Esophagus muscularis mucosa (tissue), 4 donors: ENCODE measurements around the gene FBXW8. TPM values are rescaled to one million over a fixed set of nuclear protein-coding genes. Genes with fewer than 3 reads are reported as not detected.

Source experiments
- DNase-seq: peaks from one replicate; pipeline ENCODE4 v3.0.0-alpha.2; 2017; ENCODE audit errors: extremely low spot score
- H3K27ac ChIP-seq, 4 donors: fragments of 200-600 bp; sonication (generic); replicated peaks in 1 of 4; 1 replicate in 3 of 4; 2 replicates in 1 of 4; pipeline ENCODE4 v1.5.1; 2016 to 2019; ENCODE audit warnings: mild to moderate bottlenecking in 1 of 4
- H3K27me3 ChIP-seq, 4 donors: fragments of 200-600 bp; sonication (generic); one replicate each; pipeline versions ENCODE4 v1.5.1 to v1.6.0; 2016 to 2019
- H3K36me3 ChIP-seq, 4 donors: fragments of 200-600 bp; sonication (generic); one replicate each; pipeline ENCODE4 v1.5.1; 2016 to 2019
- H3K4me1 ChIP-seq, 4 donors: fragments of 200-600 bp; sonication (generic); one replicate each; pipeline ENCODE4 v1.5.1; 2016 to 2019
- H3K4me3 ChIP-seq, 4 donors: fragments of 200-600 bp; sonication (generic); 1 replicate in 2 of 4; 2 replicates in 2 of 4; pipeline ENCODE4 v1.5.1; 2016 to 2019; ENCODE audit warnings: mild to moderate bottlenecking in 4 of 4, moderate library complexity in 1 of 4
- H3K9me3 ChIP-seq, 4 donors: fragments of 200-600 bp; sonication (generic); 1 replicate in 3 of 4; 2 replicates in 1 of 4; pipeline ENCODE4 v1.5.1; 2016 to 2019
- EP300 ChIP-seq: sonication (generic); formaldehyde crosslinking; IDR thresholded peaks from one replicate; pipeline ENCODE4 v1.6.1; 2017; ENCODE audit warnings: antibody characterized with exemption
- POLR2A ChIP-seq: fragments of 450-650 bp; IDR thresholded peaks from one replicate; pipeline ENCODE4 v1.6.1; 2017; ENCODE audit warnings: antibody characterized with exemption, moderate library complexity, mild to moderate bottlenecking, low read depth
- POLR2AphosphoS5 ChIP-seq, 2 donors: sonication (generic); formaldehyde crosslinking; IDR thresholded peaks; one replicate each; pipeline ENCODE4 v1.6.1; 2017; ENCODE audit warnings: antibody characterized with exemption in 2 of 2
- WGBS: methylation state at CpG from one replicate; pipeline ENCODE4 v1.1.5; 2018; 5-methylcytosine and 5-hydroxymethylcytosine counted together
- intact Hi-C: fragments of 100-400 bp; cut with DNase I; formaldehyde crosslinking; loops from one replicate; pipeline ENCODE4 v1.15.1; 2023
- total RNA-seq, 4 donors: library from RNA; depleted of rRNA; stranded (reverse); fragments of >200 nt; gene quantifications; one replicate each; pipeline versions ENCODE4 v1.1.0 to v1.2.1, GENCODE V29; 2016
- TF ChIP-seq, protein P1 (sequence below), 3 experiments: fragments of 200-600 bp in 2 of 3; fragments of 450-650 bp in 1 of 3; sonication (generic) in 2 of 3; IDR thresholded peaks; one replicate each; pipeline ENCODE4 v1.5.1; 2017 to 2019; ENCODE audit warnings: antibody characterized with exemption in 3 of 3, mild to moderate bottlenecking in 2 of 3, moderate library complexity in 1 of 3

Gene FBXW8
- total RNA-seq, 4 donors from 2014 or later, result 11.9 to 13.9 (median 13.3) TPM

DNA sequence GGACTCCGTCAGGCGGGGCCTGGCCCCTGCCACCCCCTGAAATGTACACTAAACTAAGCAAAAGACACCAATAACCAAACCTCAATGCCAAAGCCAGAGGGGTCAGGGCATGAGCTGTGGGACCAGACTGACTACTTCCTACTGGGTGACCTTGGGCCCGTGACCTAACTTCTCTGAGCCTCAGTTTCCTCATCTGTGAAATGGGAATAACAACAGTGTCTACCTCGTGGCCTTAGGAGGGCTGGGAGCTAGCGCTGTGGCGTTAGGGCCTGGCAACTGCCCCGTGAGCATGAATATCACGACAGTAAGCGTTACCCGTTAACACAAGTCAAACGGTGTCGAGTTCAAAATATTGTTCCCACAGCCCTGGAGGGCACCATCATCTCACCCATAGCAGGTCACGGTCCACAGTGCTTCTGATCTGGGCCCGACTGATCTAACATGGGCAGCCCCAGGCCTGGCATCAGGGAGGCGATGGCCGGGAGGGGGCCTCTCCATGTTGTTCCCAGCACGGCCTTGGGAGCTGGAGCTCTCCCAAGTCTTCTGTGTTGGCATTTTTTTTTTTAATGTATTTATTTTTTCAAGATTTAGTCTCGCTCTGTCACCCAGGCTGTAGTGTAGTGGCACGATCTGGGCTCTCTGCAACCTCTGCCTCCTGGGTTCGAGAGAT lies 136.2 kb downstream of the FBXW8 start:
- WGBS, result 96% methylated on average over 20 of the region's 20 CpGs
- Histone ChIP-seq H3K4me3 (no peak overlapping the region), H3K27me3 (no peaks in the 10 kb centered on the region), H3K27ac (no peak overlapping the region), H3K36me3 (no peaks in the 10 kb centered on the region), H3K9me3 (no peaks in the 10 kb centered on the region), H3K4me1 (peaks cover 19 to 62% (median 23%) of the 10 kb centered on the region in 4 donors)
- intact Hi-C loops, result no loop called here
- DNase-seq, result no peak
- TF ChIP-seq POLR2A (no peak), POLR2AphosphoS5 (IDR thresholded peaks at IDR 0.05) (no peak), EP300 (no peak)
- TF ChIP-seq, protein P1, sequence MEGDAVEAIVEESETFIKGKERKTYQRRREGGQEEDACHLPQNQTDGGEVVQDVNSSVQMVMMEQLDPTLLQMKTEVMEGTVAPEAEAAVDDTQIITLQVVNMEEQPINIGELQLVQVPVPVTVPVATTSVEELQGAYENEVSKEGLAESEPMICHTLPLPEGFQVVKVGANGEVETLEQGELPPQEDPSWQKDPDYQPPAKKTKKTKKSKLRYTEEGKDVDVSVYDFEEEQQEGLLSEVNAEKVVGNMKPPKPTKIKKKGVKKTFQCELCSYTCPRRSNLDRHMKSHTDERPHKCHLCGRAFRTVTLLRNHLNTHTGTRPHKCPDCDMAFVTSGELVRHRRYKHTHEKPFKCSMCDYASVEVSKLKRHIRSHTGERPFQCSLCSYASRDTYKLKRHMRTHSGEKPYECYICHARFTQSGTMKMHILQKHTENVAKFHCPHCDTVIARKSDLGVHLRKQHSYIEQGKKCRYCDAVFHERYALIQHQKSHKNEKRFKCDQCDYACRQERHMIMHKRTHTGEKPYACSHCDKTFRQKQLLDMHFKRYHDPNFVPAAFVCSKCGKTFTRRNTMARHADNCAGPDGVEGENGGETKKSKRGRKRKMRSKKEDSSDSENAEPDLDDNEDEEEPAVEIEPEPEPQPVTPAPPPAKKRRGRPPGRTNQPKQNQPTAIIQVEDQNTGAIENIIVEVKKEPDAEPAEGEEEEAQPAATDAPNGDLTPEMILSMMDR (IDR thresholded peaks at IDR 0.05), result no peak

- no peak for DNase-seq
- Histone ChIP-seq H3K27me3 (no peaks in the 10 kb centered on the region), H3K36me3 (no peaks in the 10 kb centered on the region), H3K4me1 (peaks cover 19 to 63% (median 23%) of the 10 kb centered on the region in 4 donors), H3K9me3 (no peaks in the 10 kb centered on the region), H3K4me3 (peak overlapping the region in 2 of 4 donors; percentile 3 to 6), H3K27ac (peak overlapping the region in 1 of 4 donors; percentile 44)
- peak; percentile 21 to 24 for TF ChIP-seq POLR2AphosphoS5 (IDR thresholded peaks at IDR 0.05)
- TF ChIP-seq, protein P1 (IDR thresholded peaks at IDR 0.05), result no peak
- 56% methylated on average over 17 of the region's 18 CpGs for WGBS
- intact Hi-C loops, result no loop called here
Observed at GRCh38 chr12:117047810-117048584, 137.2 kb downstream of the FBXW8 start.

GRCh38 chr12:117048585-117048904 lies 137.8 kb downstream of the FBXW8 start:
- TF ChIP-seq EP300 (no peak), POLR2AphosphoS5 (IDR thresholded peaks at IDR 0.05) (no peak), POLR2A (no peak)
- TF ChIP-seq, protein P1 (IDR thresholded peaks at IDR 0.05), result no peak
- H3K4me1 ChIP-seq, result peaks cover 19 to 65% (median 23%) of the 10 kb centered on the region in 4 donors
- no peaks in the 10 kb centered on the region for H3K36me3 ChIP-seq
- H3K9me3 ChIP-seq, result no peaks in the 10 kb centered on the region
- 62% methylated on average over 6 of the region's 9 CpGs for WGBS
- H3K27me3 ChIP-seq, result no peaks in the 10 kb centered on the region
- H3K4me3 ChIP-seq, result peak overlapping the region in 1 of 4 donors; percentile 6
- H3K27ac ChIP-seq, result peak overlapping the region in 2 of 4 donors; percentile 34 to 44
- intact Hi-C loops, result no loop called here
- DNase-seq, result no peak

DNA sequence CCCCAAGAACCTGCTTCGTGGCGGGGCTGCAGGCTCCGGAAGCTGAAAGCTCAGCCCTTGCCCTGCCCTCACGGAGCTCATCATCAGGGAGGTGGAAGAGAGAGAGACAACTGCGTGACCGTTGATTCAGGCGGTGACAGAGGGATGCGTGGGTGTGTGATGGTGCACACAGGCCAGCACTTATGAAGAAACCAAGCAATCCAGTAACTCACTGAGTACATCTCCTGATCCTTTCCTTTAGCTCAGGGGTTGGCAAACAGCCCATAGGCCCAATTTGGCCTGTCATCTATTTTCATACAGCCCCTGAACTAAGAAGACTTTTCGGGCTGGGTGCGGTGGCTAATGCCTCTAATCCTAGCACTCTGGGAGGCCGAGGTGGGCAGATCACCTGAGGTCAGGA lies 138.5 kb downstream of the FBXW8 start:
- no peaks in the 10 kb centered on the region for H3K9me3 ChIP-seq
- peaks cover 19 to 67% (median 23%) of the 10 kb centered on the region in 4 donors for H3K4me1 ChIP-seq
- intact Hi-C loops, result no loop called here
- peaks cover 0 to 4% (median 0%) of the 10 kb centered on the region in 4 donors for H3K27me3 ChIP-seq
- H3K36me3 ChIP-seq, result no peaks in the 10 kb centered on the region
- H3K27ac ChIP-seq, result peak overlapping the region in 1 of 4 donors; percentile 44
- TF ChIP-seq POLR2AphosphoS5 (IDR thresholded peaks at IDR 0.05), result no peak
- TF ChIP-seq POLR2A, result no peak
- TF ChIP-seq, protein P1 (IDR thresholded peaks at IDR 0.05), result no peak
- TF ChIP-seq EP300, result no peak
- H3K4me3 ChIP-seq, result no peak overlapping the region
- 77% methylated on average over 11 of the region's 11 CpGs for WGBS
- DNase-seq, result no peak
